Epithelial cell of esophagus (primary cell): ENCODE results near the gene DMXL2.

Experiments
- DNase-seq: peaks from one replicate; pipeline ENCODE4 v3.0.0; 2010; ENCODE audit warnings: low read depth
- H3K4me3 ChIP-seq: 2 replicates; pipeline ENCODE4 v1.5.1; 2011; ENCODE audit warnings: mild to moderate bottlenecking, low read length, control low read depth
- TF ChIP-seq, protein P1 (sequence below): IDR thresholded peaks from 2 replicates; pipeline ENCODE4 v1.5.1; 2011; ENCODE audit warnings: low read depth, mild to moderate bottlenecking, low read length, control low read depth, inconsistent platforms; ENCODE audit not compliant: insufficient read depth; ENCODE audit errors: missing control alignments

DMXL2 gene

GRCh38 chr15:51483985-51484384 lies 138.6 kb downstream of the DMXL2 start:
- H3K4me3 ChIP-seq, result no peak overlapping the region
- TF ChIP-seq, protein P1, sequence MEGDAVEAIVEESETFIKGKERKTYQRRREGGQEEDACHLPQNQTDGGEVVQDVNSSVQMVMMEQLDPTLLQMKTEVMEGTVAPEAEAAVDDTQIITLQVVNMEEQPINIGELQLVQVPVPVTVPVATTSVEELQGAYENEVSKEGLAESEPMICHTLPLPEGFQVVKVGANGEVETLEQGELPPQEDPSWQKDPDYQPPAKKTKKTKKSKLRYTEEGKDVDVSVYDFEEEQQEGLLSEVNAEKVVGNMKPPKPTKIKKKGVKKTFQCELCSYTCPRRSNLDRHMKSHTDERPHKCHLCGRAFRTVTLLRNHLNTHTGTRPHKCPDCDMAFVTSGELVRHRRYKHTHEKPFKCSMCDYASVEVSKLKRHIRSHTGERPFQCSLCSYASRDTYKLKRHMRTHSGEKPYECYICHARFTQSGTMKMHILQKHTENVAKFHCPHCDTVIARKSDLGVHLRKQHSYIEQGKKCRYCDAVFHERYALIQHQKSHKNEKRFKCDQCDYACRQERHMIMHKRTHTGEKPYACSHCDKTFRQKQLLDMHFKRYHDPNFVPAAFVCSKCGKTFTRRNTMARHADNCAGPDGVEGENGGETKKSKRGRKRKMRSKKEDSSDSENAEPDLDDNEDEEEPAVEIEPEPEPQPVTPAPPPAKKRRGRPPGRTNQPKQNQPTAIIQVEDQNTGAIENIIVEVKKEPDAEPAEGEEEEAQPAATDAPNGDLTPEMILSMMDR, result no peak
- DNase-seq, result no peak

DNA sequence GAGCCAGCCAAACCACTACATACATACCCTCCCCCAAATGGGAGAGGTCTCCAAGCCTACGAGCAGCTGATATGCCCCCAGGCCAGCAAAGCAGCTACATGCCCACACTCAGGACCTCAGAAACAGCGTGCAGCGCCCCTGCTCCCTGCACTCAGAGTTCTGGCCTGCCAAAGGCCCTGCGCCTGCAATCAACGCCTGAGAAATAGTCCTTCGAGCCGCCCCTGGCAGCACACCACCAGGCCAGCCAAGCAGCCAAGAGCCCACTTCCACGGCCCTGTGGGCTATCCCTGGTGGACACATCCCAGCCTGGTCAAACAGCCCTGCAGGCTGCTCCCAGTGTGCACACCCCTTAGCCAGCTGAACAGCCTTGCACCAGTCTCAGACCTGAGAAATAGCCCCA lies 139.1 kb downstream of the DMXL2 start:
- TF ChIP-seq, protein P1, result no peak
- no peak for DNase-seq
- no peak overlapping the region for H3K4me3 ChIP-seq

GRCh38 chr15:51475736-51476135 lies 146.8 kb downstream of the DMXL2 start:
- no peak overlapping the region for H3K4me3 ChIP-seq
- TF ChIP-seq, protein P1, result no peak
- DNase-seq, result no peak

- H3K4me3 ChIP-seq, result no peak overlapping the region
- TF ChIP-seq, protein P1, result no peak
- DNase-seq, result no peak
Measured at GRCh38 chr15:51470512-51470911, 152.1 kb downstream of the DMXL2 start.

GRCh38 chr15:51460796-51461195 lies 161.8 kb downstream of the DMXL2 start:
- TF ChIP-seq, protein P1, result no peak
- H3K4me3 ChIP-seq, result no peak overlapping the region
- DNase-seq, result no peak

DNA sequence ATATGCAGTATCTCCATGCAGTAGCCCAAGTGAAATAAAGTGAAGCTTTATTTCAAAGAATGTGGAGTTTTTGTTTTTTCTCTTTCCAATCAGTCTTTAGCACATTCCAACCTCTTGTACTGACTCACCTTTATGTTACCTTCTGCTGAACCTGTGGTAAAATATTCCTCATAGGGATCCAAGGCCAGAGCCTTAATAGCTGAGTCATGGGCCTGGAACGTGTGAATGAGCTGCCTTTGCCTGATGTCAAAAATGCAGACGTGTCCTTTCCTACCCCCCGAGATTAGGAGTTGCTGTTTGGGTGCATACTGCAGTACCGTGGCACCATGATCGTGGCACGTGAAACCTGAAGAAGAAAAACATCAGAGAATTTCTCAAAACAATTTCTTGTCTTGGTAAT lies 172.6 kb downstream of the DMXL2 start:
- no peak overlapping the region for H3K4me3 ChIP-seq
- DNase-seq, result peak; percentile 92
- TF ChIP-seq, protein P1, result no peak

DNA sequence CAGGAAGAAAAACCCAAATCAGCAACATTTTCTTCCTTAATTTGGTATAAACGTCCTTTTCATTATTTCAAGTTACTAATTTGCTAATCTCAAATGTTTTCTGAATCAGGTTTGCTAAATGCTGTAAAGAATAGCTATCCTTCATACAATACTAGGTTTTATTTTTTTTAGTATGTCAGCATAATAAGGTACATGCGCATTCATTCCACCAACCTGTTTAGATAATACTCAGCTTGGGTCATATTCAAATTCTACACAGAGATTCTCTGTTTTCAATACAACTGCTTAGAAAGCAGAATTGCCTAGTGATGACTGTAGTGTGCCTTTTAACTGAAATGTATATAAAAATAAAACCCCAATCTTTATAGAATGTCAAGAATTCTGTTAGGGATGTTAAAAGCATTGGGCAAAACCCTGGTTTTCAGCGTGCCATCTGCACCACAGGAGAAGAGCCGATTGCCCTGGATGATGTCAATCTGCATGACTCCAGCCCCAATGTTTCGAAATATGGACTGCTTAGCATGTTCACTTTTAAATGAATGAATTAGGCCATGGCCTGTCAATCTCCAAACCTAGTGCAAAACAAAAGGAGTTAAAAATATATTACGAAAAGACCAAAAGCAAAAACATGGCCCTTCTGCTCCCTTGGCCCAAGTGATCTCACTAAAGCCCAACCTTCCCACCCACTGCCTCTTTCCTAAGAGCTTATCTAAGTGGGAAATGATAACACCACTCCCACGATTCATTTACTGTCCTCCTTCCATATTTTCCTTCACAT lies 173.8 kb downstream of the DMXL2 start:
- peak; percentile 59 for DNase-seq
- TF ChIP-seq, protein P1, result no peak
- no peak overlapping the region for H3K4me3 ChIP-seq
